ENCODE measurements around the gene AMPH. TPM values are rescaled to one million over a fixed set of nuclear protein-coding genes. Genes with fewer than 3 reads are reported as not detected.
"Not testable (repeated sequence)": the region's sequence is repeated elsewhere in the genome, so short reads cannot be mapped to it uniquely, and the experiment has no call there.

AMPH gene
- polyA plus RNA-seq, 2 donors, result 0.28 to 0.51 TPM

GRCh38 chr7:38584443-38585210 is 46.5 kb downstream of the AMPH start:
- 71% methylated on average over 11 of the region's 11 CpGs for WGBS, 2 donors
- Histone ChIP-seq H3K27me3 (ENCODE audit: control insufficient read depth in 1 of 2, insufficient read depth in 2 of 2, low read length in 2 of 2) (no peaks in the 10 kb centered on the region), H3K27ac (ENCODE audit: low read depth in 2 of 2, low read length in 1 of 2) (no peak overlapping the region), H3K36me3 (ENCODE audit: control insufficient read depth in 2 of 2, insufficient read depth in 2 of 2, low read length in 1 of 2) (no peaks in the 10 kb centered on the region), H3K4me3 (ENCODE audit: low read depth in 1 of 2, low read length in 2 of 2) (no peak overlapping the region), H3K9me3 (ENCODE audit: control insufficient read depth in 2 of 2, insufficient read depth in 1 of 2, low read depth in 1 of 2, low read length in 1 of 2) (no peaks in the 10 kb centered on the region), H3K4me1 (ENCODE audit: control insufficient read depth in 2 of 2, insufficient read depth in 2 of 2, low read length in 1 of 2) (no peaks in the 10 kb centered on the region)

- Histone ChIP-seq H3K4me1 (ENCODE audit: control insufficient read depth in 2 of 2, insufficient read depth in 2 of 2, low read length in 1 of 2) (no peaks in the 10 kb centered on the region), H3K27ac (ENCODE audit: low read depth in 2 of 2, low read length in 1 of 2) (no peak overlapping the region), H3K27me3 (ENCODE audit: control insufficient read depth in 1 of 2, insufficient read depth in 2 of 2, low read length in 2 of 2) (no peaks in the 10 kb centered on the region), H3K9me3 (ENCODE audit: control insufficient read depth in 2 of 2, insufficient read depth in 1 of 2, low read depth in 1 of 2, low read length in 1 of 2) (no peaks in the 10 kb centered on the region), H3K36me3 (ENCODE audit: control insufficient read depth in 2 of 2, insufficient read depth in 2 of 2, low read length in 1 of 2) (no peaks in the 10 kb centered on the region), H3K4me3 (ENCODE audit: low read depth in 1 of 2, low read length in 2 of 2) (no peak overlapping the region)
- 78 to 86% methylated on average over 5 of the region's 5 CpGs for WGBS, 2 donors
These were observed 50.7 kb downstream of the AMPH start for GRCh38 chr7:38580485-38580884.

GRCh38 chr7:38574086-38574485 is 57.1 kb downstream of the AMPH start:
- no peaks in the 10 kb centered on the region for H3K36me3 ChIP-seq (ENCODE audit: control insufficient read depth in 2 of 2, insufficient read depth in 2 of 2, low read length in 1 of 2)
- 47 to 52% methylated on average over 5 of the region's 5 CpGs for WGBS, 2 donors
- H3K4me3 ChIP-seq (ENCODE audit: low read depth in 1 of 2, low read length in 2 of 2), result no peak overlapping the region
- no peaks in the 10 kb centered on the region for H3K9me3 ChIP-seq (ENCODE audit: control insufficient read depth in 2 of 2, insufficient read depth in 1 of 2, low read depth in 1 of 2, low read length in 1 of 2)
- no peak overlapping the region for H3K27ac ChIP-seq (ENCODE audit: low read depth in 2 of 2, low read length in 1 of 2)
- no peaks in the 10 kb centered on the region for H3K4me1 ChIP-seq (ENCODE audit: control insufficient read depth in 2 of 2, insufficient read depth in 2 of 2, low read length in 1 of 2)
- H3K27me3 ChIP-seq (ENCODE audit: control insufficient read depth in 1 of 2, insufficient read depth in 2 of 2, low read length in 2 of 2), result no peaks in the 10 kb centered on the region

- not testable (repeated sequence) for H3K36me3 ChIP-seq (ENCODE audit: control insufficient read depth in 2 of 2, insufficient read depth in 2 of 2, low read length in 1 of 2); H3K9me3 ChIP-seq (ENCODE audit: control insufficient read depth in 2 of 2, insufficient read depth in 1 of 2, low read depth in 1 of 2, low read length in 1 of 2); H3K4me1 ChIP-seq (ENCODE audit: control insufficient read depth in 2 of 2, insufficient read depth in 2 of 2, low read length in 1 of 2); H3K27ac ChIP-seq (ENCODE audit: low read depth in 2 of 2, low read length in 1 of 2); H3K27me3 ChIP-seq (ENCODE audit: control insufficient read depth in 1 of 2, insufficient read depth in 2 of 2, low read length in 2 of 2); H3K4me3 ChIP-seq (ENCODE audit: low read depth in 1 of 2, low read length in 2 of 2)
- WGBS, 2 donors, result 50 to 84% methylated on average over 1 to 2 of the region's 2 CpGs
These were observed 59.6 kb downstream of the AMPH start for GRCh38 chr7:38571620-38572019.

- 82 to 91% methylated on average over 2 of the region's 2 CpGs for WGBS, 2 donors
- H3K27ac ChIP-seq (ENCODE audit: low read depth in 2 of 2, low read length in 1 of 2), result no peak overlapping the region
- H3K4me3 ChIP-seq (ENCODE audit: low read depth in 1 of 2, low read length in 2 of 2), result no peak overlapping the region
These were observed 62.7 kb downstream of the AMPH start for GRCh38 chr7:38568497-38568896.

GRCh38 chr7:38565289-38565688 is 65.9 kb downstream of the AMPH start:
- no peak overlapping the region for H3K4me3 ChIP-seq (ENCODE audit: low read depth in 1 of 2, low read length in 2 of 2)
- no peaks in the 10 kb centered on the region for H3K36me3 ChIP-seq (ENCODE audit: control insufficient read depth in 2 of 2, insufficient read depth in 2 of 2, low read length in 1 of 2)
- no peak overlapping the region for H3K27ac ChIP-seq (ENCODE audit: low read depth in 2 of 2, low read length in 1 of 2)
- H3K4me1 ChIP-seq (ENCODE audit: control insufficient read depth in 2 of 2, insufficient read depth in 2 of 2, low read length in 1 of 2), result no peaks in the 10 kb centered on the region
- H3K9me3 ChIP-seq (ENCODE audit: control insufficient read depth in 2 of 2, insufficient read depth in 1 of 2, low read depth in 1 of 2, low read length in 1 of 2), result peaks cover 0 to 3% of the 10 kb centered on the region in 2 donors
- H3K27me3 ChIP-seq (ENCODE audit: control insufficient read depth in 1 of 2, insufficient read depth in 2 of 2, low read length in 2 of 2), result no peaks in the 10 kb centered on the region
- 65 to 68% methylated on average over 2 of the region's 2 CpGs for WGBS, 2 donors

More at GRCh38 chr7:38568497-38568896, 62.7 kb downstream of the AMPH start:
- H3K4me1 ChIP-seq (ENCODE audit: control insufficient read depth in 2 of 2, insufficient read depth in 2 of 2, low read length in 1 of 2), result no peaks in the 10 kb centered on the region
- no peaks in the 10 kb centered on the region for H3K27me3 ChIP-seq (ENCODE audit: control insufficient read depth in 1 of 2, insufficient read depth in 2 of 2, low read length in 2 of 2)
- H3K9me3 ChIP-seq (ENCODE audit: control insufficient read depth in 2 of 2, insufficient read depth in 1 of 2, low read depth in 1 of 2, low read length in 1 of 2), result peaks cover 0 to 3% of the 10 kb centered on the region in 2 donors
- H3K36me3 ChIP-seq (ENCODE audit: control insufficient read depth in 2 of 2, insufficient read depth in 2 of 2, low read length in 1 of 2), result no peaks in the 10 kb centered on the region

GRCh38 chr7:38563741-38564140 is 67.4 kb downstream of the AMPH start:
- Histone ChIP-seq H3K27ac (ENCODE audit: low read depth in 2 of 2, low read length in 1 of 2) (no peak overlapping the region), H3K27me3 (ENCODE audit: control insufficient read depth in 1 of 2, insufficient read depth in 2 of 2, low read length in 2 of 2) (no peaks in the 10 kb centered on the region), H3K36me3 (ENCODE audit: control insufficient read depth in 2 of 2, insufficient read depth in 2 of 2, low read length in 1 of 2) (no peaks in the 10 kb centered on the region), H3K9me3 (ENCODE audit: control insufficient read depth in 2 of 2, insufficient read depth in 1 of 2, low read depth in 1 of 2, low read length in 1 of 2) (peaks cover 0 to 3% of the 10 kb centered on the region in 2 donors), H3K4me3 (ENCODE audit: low read depth in 1 of 2, low read length in 2 of 2) (no peak overlapping the region), H3K4me1 (ENCODE audit: control insufficient read depth in 2 of 2, insufficient read depth in 2 of 2, low read length in 1 of 2) (no peaks in the 10 kb centered on the region)
- 70 to 75% methylated on average over 2 of the region's 2 CpGs for WGBS, 2 donors

- Histone ChIP-seq H3K27ac (ENCODE audit: low read depth in 2 of 2, low read length in 1 of 2) (no peak overlapping the region), H3K36me3 (ENCODE audit: control insufficient read depth in 2 of 2, insufficient read depth in 2 of 2, low read length in 1 of 2) (no peaks in the 10 kb centered on the region), H3K4me3 (ENCODE audit: low read depth in 1 of 2, low read length in 2 of 2) (no peak overlapping the region), H3K4me1 (ENCODE audit: control insufficient read depth in 2 of 2, insufficient read depth in 2 of 2, low read length in 1 of 2) (no peaks in the 10 kb centered on the region), H3K27me3 (ENCODE audit: control insufficient read depth in 1 of 2, insufficient read depth in 2 of 2, low read length in 2 of 2) (no peaks in the 10 kb centered on the region), H3K9me3 (ENCODE audit: control insufficient read depth in 2 of 2, insufficient read depth in 1 of 2, low read depth in 1 of 2, low read length in 1 of 2) (peaks cover 0 to 3% of the 10 kb centered on the region in 2 donors)
- 70 to 74% methylated on average over 3 of the region's 3 CpGs for WGBS, 2 donors
These were observed 70.0 kb downstream of the AMPH start for GRCh38 chr7:38561166-38561565.

- H3K4me3 ChIP-seq (ENCODE audit: low read depth in 1 of 2, low read length in 2 of 2), result no peak overlapping the region
- no peaks in the 10 kb centered on the region for H3K27me3 ChIP-seq (ENCODE audit: control insufficient read depth in 1 of 2, insufficient read depth in 2 of 2, low read length in 2 of 2)
- no peak overlapping the region for H3K27ac ChIP-seq (ENCODE audit: low read depth in 2 of 2, low read length in 1 of 2)
- WGBS, 2 donors, result 75 to 78% methylated on average over 7 of the region's 7 CpGs
- H3K4me1 ChIP-seq (ENCODE audit: control insufficient read depth in 2 of 2, insufficient read depth in 2 of 2, low read length in 1 of 2), result no peaks in the 10 kb centered on the region
- H3K36me3 ChIP-seq (ENCODE audit: control insufficient read depth in 2 of 2, insufficient read depth in 2 of 2, low read length in 1 of 2), result no peaks in the 10 kb centered on the region
- no peaks in the 10 kb centered on the region for H3K9me3 ChIP-seq (ENCODE audit: control insufficient read depth in 2 of 2, insufficient read depth in 1 of 2, low read depth in 1 of 2, low read length in 1 of 2)
These were observed 72.3 kb downstream of the AMPH start for GRCh38 chr7:38558761-38559345.

GRCh38 chr7:38554586-38554985 is 76.6 kb downstream of the AMPH start:
- Histone ChIP-seq H3K9me3 (ENCODE audit: control insufficient read depth in 2 of 2, insufficient read depth in 1 of 2, low read depth in 1 of 2, low read length in 1 of 2) (no peaks in the 10 kb centered on the region), H3K4me1 (ENCODE audit: control insufficient read depth in 2 of 2, insufficient read depth in 2 of 2, low read length in 1 of 2) (no peaks in the 10 kb centered on the region), H3K27me3 (ENCODE audit: control insufficient read depth in 1 of 2, insufficient read depth in 2 of 2, low read length in 2 of 2) (no peaks in the 10 kb centered on the region), H3K36me3 (ENCODE audit: control insufficient read depth in 2 of 2, insufficient read depth in 2 of 2, low read length in 1 of 2) (no peaks in the 10 kb centered on the region), H3K4me3 (ENCODE audit: low read depth in 1 of 2, low read length in 2 of 2) (no peak overlapping the region), H3K27ac (ENCODE audit: low read depth in 2 of 2, low read length in 1 of 2) (no peak overlapping the region)
- WGBS, 2 donors, result 80 to 82% methylated on average over 1 of the region's 1 CpG
